ENCODE measurements around the gene CBX6. TPM values are rescaled to one million over a fixed set of nuclear protein-coding genes. Genes with fewer than 3 reads are reported as not detected.

The CBX6 gene
- total RNA-seq, 1 donor from 2014 or later, result 22.1 TPM

- no peak for DNase-seq
Measured at GRCh38 chr22:38840129-38840528, 31.9 kb downstream of the CBX6 start.

- DNase-seq, result no peak
Measured at GRCh38 chr22:38839686-38840085, 32.3 kb downstream of the CBX6 start.

- no peak for DNase-seq
Measured at GRCh38 chr22:38837414-38837928, 34.5 kb downstream of the CBX6 start.

- DNase-seq, result no peak
Measured at GRCh38 chr22:38835888-38836301, 36.1 kb downstream of the CBX6 start.

- no peak for DNase-seq
Measured at GRCh38 chr22:38834991-38835390, 37.0 kb downstream of the CBX6 start.

- no peak for DNase-seq
Measured at GRCh38 chr22:38834215-38834953, 37.6 kb downstream of the CBX6 start.

GRCh38 chr22:38833061-38833460 lies 39.0 kb downstream of the CBX6 start:
- DNase-seq, result no peak

GRCh38 chr22:38832005-38832978 lies 39.7 kb downstream of the CBX6 start:
- DNase-seq, result no peak

GRCh38 chr22:38831166-38831945 lies 40.7 kb downstream of the CBX6 start:
- no peak for DNase-seq

GRCh38 chr22:38830845-38831108 lies 41.2 kb downstream of the CBX6 start:
- DNase-seq, result no peak

GRCh38 chr22:38830026-38830844 lies 41.8 kb downstream of the CBX6 start:
- no peak for DNase-seq

- DNase-seq, result no peak
Measured at GRCh38 chr22:38829485-38829884, 42.5 kb downstream of the CBX6 start.

GRCh38 chr22:38828616-38829205 lies 43.3 kb downstream of the CBX6 start:
- DNase-seq, result no peak

GRCh38 chr22:38828191-38828590 lies 43.8 kb downstream of the CBX6 start:
- DNase-seq, result no peak

GRCh38 chr22:38827510-38827909 lies 44.5 kb downstream of the CBX6 start:
- DNase-seq, result no peak

GRCh38 chr22:38826801-38827200 lies 45.2 kb downstream of the CBX6 start:
- no peak for DNase-seq

- no peak for DNase-seq
Measured at GRCh38 chr22:38826386-38826785, 45.6 kb downstream of the CBX6 start.

GRCh38 chr22:38824585-38824984 lies 47.4 kb downstream of the CBX6 start:
- DNase-seq, result peak; percentile 88

GRCh38 chr22:38823637-38824036 lies 48.4 kb downstream of the CBX6 start:
- DNase-seq, result no peak

GRCh38 chr22:38823076-38823475 lies 48.9 kb downstream of the CBX6 start:
- no peak for DNase-seq

- no peak for DNase-seq
Measured at GRCh38 chr22:38820020-38820419, 52.0 kb downstream of the CBX6 start.
